ENCODE results near the gene ABCF2.

The ABCF2 gene

DNA sequence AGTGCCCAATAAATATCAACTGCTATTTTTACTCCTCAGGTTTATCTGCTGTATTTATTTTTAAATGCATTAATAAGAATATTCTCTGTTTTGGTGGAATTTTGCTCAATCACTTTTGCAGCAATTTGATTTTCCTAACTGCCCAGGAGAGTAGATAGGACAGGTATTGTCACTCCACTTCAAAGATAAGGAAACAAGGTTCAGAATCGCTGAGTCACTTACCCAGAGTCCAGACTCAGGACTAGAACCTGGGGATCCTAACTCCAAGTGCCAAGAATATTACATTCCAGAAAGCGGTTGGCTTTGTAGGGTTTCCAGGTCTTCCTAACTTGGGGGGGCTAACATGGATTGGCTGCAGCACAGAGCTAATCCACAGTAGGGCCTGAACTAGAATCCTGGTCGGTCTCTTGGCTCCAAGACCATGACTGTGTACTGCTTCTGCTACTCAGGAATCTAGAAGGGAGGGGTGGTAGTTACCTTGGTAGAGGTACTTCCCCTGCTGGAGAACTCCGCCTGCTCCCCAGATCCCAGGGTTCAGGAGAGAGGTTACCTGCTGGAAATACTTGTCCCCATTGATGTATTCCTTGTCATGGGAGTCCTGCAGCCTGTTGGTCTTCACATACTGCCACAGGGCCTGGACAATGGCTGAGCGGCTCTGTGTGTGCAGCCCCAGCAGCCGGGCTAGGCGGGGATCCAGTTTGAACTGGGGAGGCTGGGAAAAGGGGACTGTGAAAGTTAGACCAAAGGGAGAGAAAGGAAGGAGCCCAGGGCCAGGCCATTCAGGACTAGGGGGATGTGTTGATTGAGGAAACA is 14.1 kb upstream of the ABCF2 start:
- no peak for FAIRE-seq

DNA sequence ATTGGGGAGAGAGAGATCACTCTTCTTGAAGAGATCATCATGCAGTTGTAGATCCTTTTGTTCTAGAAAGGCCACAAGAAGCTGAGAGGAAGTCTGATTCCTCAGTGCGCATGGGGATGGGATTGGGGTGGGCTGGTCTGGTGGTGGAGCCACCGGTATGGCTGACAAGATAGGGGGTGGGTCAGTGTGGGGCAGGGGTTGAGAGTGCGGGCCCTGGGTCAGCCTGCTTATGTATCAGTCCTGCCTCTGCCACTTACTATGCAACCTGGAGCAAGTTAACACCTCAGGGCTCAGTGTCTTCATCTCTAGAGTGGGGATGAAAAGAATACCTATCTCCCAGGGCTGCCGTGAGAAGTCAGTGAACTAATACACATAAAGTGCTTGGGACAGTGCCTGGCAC is 13.5 kb upstream of the ABCF2 start:
- FAIRE-seq, result no peak

- no peak for FAIRE-seq
Observed at GRCh38 chr7:151239837-151240459, 12.9 kb upstream of the ABCF2 start.

DNA sequence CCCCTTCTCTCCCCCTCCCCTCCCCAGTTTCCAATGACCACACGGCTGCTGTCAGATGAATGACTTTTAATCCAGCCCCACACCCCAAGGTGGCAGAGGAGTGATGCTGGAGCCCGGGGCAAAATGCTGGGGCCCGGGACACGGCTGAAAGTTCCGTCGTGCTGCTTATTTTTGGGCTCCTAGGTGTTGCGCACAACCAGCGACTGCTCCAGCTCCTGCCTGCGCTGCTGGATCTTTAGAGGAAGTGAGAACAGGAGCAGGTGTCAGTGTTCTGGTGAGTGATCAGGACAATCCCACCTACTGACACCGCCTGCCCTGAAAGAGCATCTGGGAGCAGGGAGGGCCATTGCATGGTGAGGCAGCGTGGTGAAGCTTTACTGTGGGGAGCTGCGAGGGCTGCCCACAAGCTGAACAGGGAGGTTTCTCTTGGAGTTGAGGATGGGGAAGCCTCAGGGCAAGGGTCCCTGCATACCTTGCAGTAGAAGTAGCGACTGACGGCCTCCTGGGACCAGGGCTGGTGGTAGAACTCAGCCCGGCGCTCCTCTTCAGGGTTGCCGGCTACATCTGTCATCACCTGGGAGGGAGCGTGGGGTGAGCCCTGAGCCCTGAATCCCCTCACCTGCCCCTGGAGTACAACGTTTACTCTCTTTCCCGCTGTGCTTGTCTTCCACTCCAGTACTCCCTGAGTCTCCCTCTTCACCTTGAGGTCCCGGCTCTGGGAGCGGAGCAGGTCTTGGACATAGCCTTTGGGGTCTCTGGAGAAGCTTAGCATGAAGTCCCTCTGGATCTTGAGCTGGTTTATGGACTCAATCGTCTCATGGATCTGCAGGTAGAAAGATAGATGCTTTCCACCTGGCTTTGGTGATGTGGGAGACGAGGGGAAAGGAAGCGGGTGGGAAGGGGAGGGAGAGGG is 12.2 kb upstream of the ABCF2 start:
- FAIRE-seq, result no peak

GRCh38 chr7:151238190-151238810 is 11.3 kb upstream of the ABCF2 start:
- FAIRE-seq, result no peak

GRCh38 chr7:151237244-151238189 is 10.5 kb upstream of the ABCF2 start:
- no peak for FAIRE-seq

DNA sequence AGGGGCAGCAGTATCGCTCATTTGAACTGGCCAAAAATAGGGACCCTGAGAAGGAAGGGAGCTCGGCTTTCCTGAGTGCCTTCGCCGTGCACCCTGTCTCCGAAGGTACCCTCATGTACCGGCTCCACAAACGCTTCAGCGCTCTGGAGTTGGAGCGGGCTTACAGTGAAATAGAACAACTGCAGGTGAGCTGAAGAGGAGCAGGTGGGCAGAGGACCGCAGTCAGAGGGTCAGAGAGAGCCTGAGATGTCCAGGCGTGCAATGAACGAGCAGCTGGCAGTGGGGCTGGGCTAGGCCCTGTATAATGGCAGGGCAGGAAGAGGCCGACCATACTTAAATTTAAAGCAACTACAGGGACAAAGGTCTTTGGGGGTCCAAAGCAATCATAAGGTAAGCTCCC is 9.4 kb upstream of the ABCF2 start:
- no peak for FAIRE-seq

GRCh38 chr7:151235091-151235787 is 8.2 kb upstream of the ABCF2 start:
- no peak for FAIRE-seq

- FAIRE-seq, result no peak
Observed at GRCh38 chr7:151233804-151234203, 6.8 kb upstream of the ABCF2 start.

DNA sequence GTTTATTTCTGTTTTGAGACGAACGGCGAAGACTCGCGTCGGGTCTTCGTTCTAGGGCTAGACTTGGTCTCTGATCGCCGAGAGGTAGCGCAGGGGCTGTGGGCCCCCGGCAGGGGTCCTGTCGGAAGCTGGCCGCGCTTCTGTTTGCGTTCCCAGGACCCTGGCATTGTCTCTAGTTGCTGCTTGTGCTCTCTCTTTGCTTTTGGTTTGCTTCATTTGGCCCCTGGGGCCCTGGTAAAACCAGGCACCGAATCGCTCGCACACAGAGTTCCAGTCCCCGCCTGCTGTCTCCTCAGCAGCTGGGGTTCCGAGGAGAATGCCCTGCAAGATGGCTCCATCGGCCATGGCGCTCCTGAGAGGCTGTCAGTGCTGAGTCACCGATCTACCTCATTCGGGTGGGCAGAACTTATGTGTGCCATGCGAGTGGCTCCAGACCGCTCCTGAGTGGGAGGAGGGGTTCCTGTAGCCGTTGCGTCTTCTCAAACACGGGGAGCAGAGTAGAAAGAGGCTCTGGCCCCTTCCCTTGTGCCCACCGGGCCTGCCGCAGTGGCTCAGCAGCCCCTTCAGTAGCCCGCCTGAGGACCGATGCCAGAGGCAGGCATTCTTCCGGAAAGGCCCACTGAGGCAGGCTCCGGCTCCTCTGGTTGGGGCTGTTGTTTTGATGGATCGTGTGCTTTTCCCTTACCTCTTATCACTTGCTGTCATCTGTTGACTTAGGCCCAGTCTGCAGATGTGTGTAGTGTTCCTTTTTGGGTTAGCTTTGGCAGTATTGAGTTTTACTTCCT is 6.1 kb upstream of the ABCF2 start:
- no peak for FAIRE-seq

- no peak for FAIRE-seq
Observed at GRCh38 chr7:151232091-151232916, 5.3 kb upstream of the ABCF2 start, which contains the start of gene CHPF2. Gene CHPF2, plus strand, starts transcription at chr7:151232483. Its CDS starts 1,529 bp downstream, at chr7:151234012.

- FAIRE-seq, result no peak
Observed at GRCh38 chr7:151231080-151231479, 4.1 kb upstream of the ABCF2 start.

DNA sequence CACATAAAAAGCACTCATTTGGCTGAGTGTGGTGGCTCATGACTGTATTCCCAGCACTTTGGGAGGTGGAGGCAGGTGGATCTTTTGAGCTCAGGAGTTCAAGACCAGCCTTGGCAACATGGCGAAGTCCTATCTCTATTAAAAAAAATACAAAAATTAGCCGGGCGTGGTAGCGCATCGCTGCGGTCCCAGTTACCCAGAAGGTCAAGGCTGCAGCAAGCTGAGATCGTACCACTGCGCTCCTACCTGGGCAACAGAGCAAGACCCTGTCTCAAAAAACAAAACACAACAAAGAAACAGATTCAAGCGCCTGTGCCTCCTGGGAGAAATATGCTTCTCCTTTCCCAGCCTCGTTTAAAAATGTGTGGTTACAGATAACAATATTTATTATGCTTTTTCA is 2.2 kb upstream of the ABCF2 start:
- FAIRE-seq, result no peak

GRCh38 chr7:151228024-151228866 is 1.2 kb upstream of the ABCF2 start:
- no peak for FAIRE-seq

- no peak for FAIRE-seq
Observed at GRCh38 chr7:151226560-151226874, 488 bp downstream of the ABCF2 start.

GRCh38 chr7:151225948-151226510 is 976 bp downstream of the ABCF2 start:
- FAIRE-seq, result no peak

- FAIRE-seq, result no peak
Observed at GRCh38 chr7:151223728-151224127, 3.3 kb downstream of the ABCF2 start.

DNA sequence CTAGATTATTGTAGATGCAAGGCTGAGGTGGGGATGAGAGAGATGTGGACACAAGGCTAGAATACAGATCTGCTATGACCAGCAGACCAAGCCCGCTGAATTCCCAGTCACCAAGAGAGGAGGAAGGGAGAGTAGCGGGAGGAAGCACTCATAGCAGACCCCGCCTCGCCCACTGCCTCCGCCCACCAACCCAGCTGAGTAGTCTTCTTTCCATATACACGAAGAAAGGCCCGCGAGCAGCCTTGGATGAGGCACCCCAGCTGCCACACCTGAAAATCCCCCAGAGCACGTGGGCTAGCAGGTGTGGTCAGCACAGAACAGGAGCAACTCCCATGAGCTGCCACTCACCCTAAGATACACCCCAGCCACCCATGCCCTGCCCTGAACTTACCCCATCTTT is 8.8 kb downstream of the ABCF2 start:
- FAIRE-seq, result no peak
